ENCODE data around the gene PHC2.

- TF ChIP-seq RAD21 (conservative IDR thresholded peaks at IDR 0.05) (no peak), MXI1 (conservative IDR thresholded peaks at IDR 0.05; ENCODE audit: poor library complexity, severe bottlenecking) (no peak), CTCF (IDR thresholded peaks at IDR 0.05; ENCODE audit: poor library complexity, severe bottlenecking) (no peak), EP300 (conservative IDR thresholded peaks at IDR 0.05; ENCODE audit: poor library complexity, severe bottlenecking) (no peak), POLR2AphosphoS5 (IDR thresholded peaks at IDR 0.05) (no peak), EZH2 (IDR thresholded peaks at IDR 0.05; ENCODE audit: borderline replicate concordance, insufficient read depth, low read length, poor library complexity, severe bottlenecking) (no peak), SMC3 (conservative IDR thresholded peaks at IDR 0.05; ENCODE audit: poor library complexity) (no peak)
These were observed 33.8 kb downstream of the PHC2 start for GRCh38 chr1:33397125-33397506.

All from neural cell (in vitro differentiated cells).